Measurements from ENCODE around the gene TMEM175. TPM values are rescaled to one million over a fixed set of nuclear protein-coding genes. Genes with fewer than 3 reads are reported as not detected.
A peak's percentile ranks its signal among the peaks of the same experiment; 100 is the strongest.

The TMEM175 gene
- total RNA-seq, 1 donor from 2014 or later: 21.4 TPM

- H3K4me1 Mint-ChIP-seq (ENCODE audit: unreplicated experiment): peaks cover 12% of the 10 kb centered on the region
- no peak for DNase-seq (ENCODE audit: extremely low spot score, unreplicated experiment)
- no peaks in the 10 kb centered on the region for H3K9me3 Mint-ChIP-seq
- TF ChIP-seq CTCF (conservative IDR thresholded peaks at IDR 0.05): no peak
- peak overlapping the region; percentile 93 for H3K4me3 Mint-ChIP-seq
- no peaks in the 10 kb centered on the region for H3K27me3 Mint-ChIP-seq
- H3K36me3 Mint-ChIP-seq: no peaks in the 10 kb centered on the region
- H3K27ac Mint-ChIP-seq: peak overlapping the region; percentile 74
Observed at GRCh38 chr4:986428-986878, 54.2 kb downstream of the TMEM175 start.

- Mint-ChIP-seq H3K27ac (peak within 1 kb of the TSS; percentile 74), H3K27me3 (no peaks in the 10 kb centered on the region), H3K4me1 (ENCODE audit: unreplicated experiment) (peaks cover 12% of the 10 kb centered on the region), H3K36me3 (no peaks in the 10 kb centered on the region), H3K9me3 (no peaks in the 10 kb centered on the region), H3K4me3 (peak within 1 kb of the TSS; percentile 93)
- no peak for DNase-seq (ENCODE audit: extremely low spot score, unreplicated experiment)
- TF ChIP-seq CTCF (conservative IDR thresholded peaks at IDR 0.05): peak; percentile 69
Observed at GRCh38 chr4:986879-987623, 54.8 kb downstream of the TMEM175 start, which contains the start of gene IDUA. IDUA (plus strand) TSS chr4:987044; CDS start chr4:987085, 41 bp downstream.

GRCh38 chr4:987624-988513, 55.6 kb downstream of the TMEM175 start:
- Mint-ChIP-seq H3K9me3 (no peaks in the 10 kb centered on the region), H3K4me1 (ENCODE audit: unreplicated experiment) (peaks cover 10% of the 10 kb centered on the region), H3K4me3 (peak overlapping the region; percentile 84), H3K27ac (peak overlapping the region; percentile 55), H3K36me3 (no peaks in the 10 kb centered on the region), H3K27me3 (no peaks in the 10 kb centered on the region)
- no peak for DNase-seq (ENCODE audit: extremely low spot score, unreplicated experiment)
- TF ChIP-seq CTCF (conservative IDR thresholded peaks at IDR 0.05): no peak

GRCh38 chr4:988726-989721, 56.8 kb downstream of the TMEM175 start:
- H3K27ac Mint-ChIP-seq: no peak overlapping the region
- H3K27me3 Mint-ChIP-seq: no peaks in the 10 kb centered on the region
- H3K4me1 Mint-ChIP-seq (ENCODE audit: unreplicated experiment): peaks cover 5% of the 10 kb centered on the region
- no peaks in the 10 kb centered on the region for H3K36me3 Mint-ChIP-seq
- no peak for DNase-seq (ENCODE audit: extremely low spot score, unreplicated experiment)
- no peak for TF ChIP-seq CTCF (conservative IDR thresholded peaks at IDR 0.05)
- H3K4me3 Mint-ChIP-seq: no peak overlapping the region
- no peaks in the 10 kb centered on the region for H3K9me3 Mint-ChIP-seq

Measured in type B pancreatic cell (in vitro differentiated cells).